HEK293T (cell line): ENCODE results near the gene RETREG3.
"Not testable (repeated sequence)": the region's sequence is repeated elsewhere in the genome, so short reads cannot be mapped to it uniquely, and the experiment has no call there.

Source experiments
- BHLHE40 ChIP-seq: fragments of 450-650 bp; IDR thresholded peaks from 2 replicates; pipeline ENCODE4 v1.6.1; 2016; ENCODE audit warnings: mild to moderate bottlenecking, moderate library complexity, borderline replicate concordance
- FOXM1 ChIP-seq: fragments of 450-650 bp; IDR thresholded peaks from 2 replicates; pipeline ENCODE4 v1.6.1; 2017; ENCODE audit warnings: mild to moderate bottlenecking, borderline replicate concordance
- HDGF ChIP-seq: fragments of 450-650 bp; IDR thresholded peaks from 2 replicates; pipeline ENCODE4 v1.6.1; 2017; ENCODE audit warnings: antibody characterized with exemption, borderline replicate concordance
- SUZ12 ChIP-seq: fragments of 450-650 bp; IDR thresholded peaks from 2 replicates; pipeline ENCODE4 v1.6.1; 2016; ENCODE audit warnings: mild to moderate bottlenecking

GRCh38 chr17:42627032-42627764 is 18.0 kb upstream of the RETREG3 start:
- TF ChIP-seq BHLHE40, HDGF, FOXM1, SUZ12: not testable (repeated sequence)
